CD1c-positive myeloid dendritic cell (primary cell): ENCODE data around the gene SPTBN2.

Source experiments
- DNase-seq: peaks from one replicate; pipeline ENCODE4 v3.0.0-alpha.2; 2016; ENCODE audit errors: extremely low spot score

The SPTBN2 gene

GRCh38 chr11:66728693-66729385, at the start of gene SPTBN2:
Gene SPTBN2, minus strand, starts transcription at chr11:66729216. Its CDS starts 7,976 bp downstream, at chr11:66721240.
- peak; percentile 18 for DNase-seq

- no peak for DNase-seq
Measured at GRCh38 chr11:66768818-66769217, 39.8 kb upstream of the SPTBN2 start.

DNA sequence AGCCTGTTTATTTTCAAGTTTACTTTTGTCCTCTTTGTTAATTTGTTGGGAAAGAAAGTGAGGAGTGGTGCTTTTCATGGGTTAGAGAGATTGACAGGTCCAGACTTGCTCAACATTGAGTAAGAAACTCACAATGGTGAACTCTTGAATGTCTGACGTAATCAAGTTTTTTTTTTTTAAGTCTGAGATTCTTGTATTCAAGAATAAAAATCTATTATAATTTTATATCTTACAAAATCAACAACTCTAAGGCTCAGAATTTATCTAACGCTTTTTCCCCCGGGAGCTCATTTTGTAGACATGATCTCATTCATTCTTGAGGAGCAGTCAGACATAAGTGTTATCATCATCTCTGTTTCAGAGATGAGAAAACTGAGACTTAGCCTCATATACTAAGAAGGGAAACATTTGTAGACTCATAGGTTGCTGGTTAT, 39.1 kb upstream of the SPTBN2 start:
- no peak for DNase-seq

DNA sequence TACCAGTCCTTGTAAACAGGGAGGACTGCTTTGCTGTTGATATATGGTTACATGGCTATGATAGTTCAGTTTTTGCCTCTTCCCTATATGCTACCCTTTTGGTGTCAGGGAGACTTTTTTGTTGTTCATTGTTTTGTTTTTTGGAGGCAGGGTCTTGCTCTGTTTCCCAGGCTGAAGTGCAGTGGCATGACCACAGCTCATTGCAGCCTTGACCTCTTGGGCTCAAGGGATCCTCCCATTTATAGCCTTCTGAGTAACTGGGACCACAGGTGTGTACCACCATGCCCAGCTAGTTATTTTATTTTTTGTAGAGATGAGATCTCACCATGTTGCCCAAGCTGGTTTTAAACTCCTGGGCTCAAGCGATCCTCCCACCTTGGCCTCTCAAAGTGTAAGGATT, 38.6 kb upstream of the SPTBN2 start:
- DNase-seq, result no peak

DNA sequence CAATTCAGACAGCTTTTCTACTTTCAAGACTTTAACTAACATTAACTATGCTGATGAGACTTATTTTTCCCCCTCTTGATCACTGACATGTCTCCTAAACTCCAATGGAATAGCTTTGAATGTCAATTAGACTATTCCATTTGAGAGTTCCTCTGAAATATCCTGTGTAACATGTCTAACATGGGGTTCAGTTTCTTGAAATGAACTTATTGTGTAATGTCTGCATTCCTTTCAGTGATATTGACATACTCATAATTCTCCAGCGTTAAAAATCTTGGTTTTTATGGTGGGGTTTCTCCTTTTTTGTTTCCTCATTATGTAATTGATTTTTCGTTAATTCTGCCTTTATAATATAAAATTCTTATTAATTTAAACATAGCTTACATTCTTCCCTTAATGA, 37.7 kb upstream of the SPTBN2 start:
- no peak for DNase-seq

GRCh38 chr11:66762088-66762487, 33.1 kb upstream of the SPTBN2 start:
- DNase-seq, result no peak

- no peak for DNase-seq
Measured at GRCh38 chr11:66752148-66752547, 23.1 kb upstream of the SPTBN2 start.

DNA sequence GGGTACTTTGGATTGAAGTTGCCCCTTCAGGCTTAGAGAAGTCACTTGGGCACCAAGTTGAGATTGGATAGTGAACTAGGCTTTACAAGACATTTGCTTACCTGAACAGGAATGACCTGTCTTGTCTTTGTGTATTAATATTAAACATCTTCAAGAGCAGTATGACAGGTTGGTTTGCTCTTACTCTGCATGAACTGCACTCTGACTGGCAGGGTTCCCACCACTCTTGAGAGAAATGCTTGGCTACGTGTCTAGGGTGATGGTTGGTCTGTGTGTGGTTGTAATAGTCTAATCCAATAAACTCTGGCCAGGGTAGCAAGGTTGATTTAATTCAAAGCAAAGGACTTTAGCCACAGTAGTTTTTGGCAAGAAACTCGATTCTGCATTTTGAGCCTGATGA, 20.1 kb upstream of the SPTBN2 start:
- DNase-seq, result no peak

DNA sequence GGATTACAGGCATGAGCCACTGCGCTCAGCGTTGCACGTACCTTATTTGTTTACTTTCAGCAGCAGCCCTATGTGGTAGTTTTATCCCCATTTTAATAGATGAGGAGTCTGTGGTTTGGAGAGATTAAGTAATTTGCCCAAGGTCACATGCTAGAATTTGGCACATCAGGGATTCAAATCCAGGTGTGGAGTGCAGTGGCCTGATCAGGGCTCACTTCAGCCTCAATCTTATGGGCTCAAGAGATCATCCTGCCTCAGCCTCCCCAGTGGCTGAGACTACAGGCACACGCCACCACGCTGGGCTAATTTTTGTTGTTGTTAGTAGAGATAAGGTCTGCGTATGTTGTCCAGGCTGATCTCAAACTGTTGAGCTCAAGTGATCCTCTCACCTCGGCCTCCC, 18.5 kb upstream of the SPTBN2 start:
- DNase-seq, result no peak

DNA sequence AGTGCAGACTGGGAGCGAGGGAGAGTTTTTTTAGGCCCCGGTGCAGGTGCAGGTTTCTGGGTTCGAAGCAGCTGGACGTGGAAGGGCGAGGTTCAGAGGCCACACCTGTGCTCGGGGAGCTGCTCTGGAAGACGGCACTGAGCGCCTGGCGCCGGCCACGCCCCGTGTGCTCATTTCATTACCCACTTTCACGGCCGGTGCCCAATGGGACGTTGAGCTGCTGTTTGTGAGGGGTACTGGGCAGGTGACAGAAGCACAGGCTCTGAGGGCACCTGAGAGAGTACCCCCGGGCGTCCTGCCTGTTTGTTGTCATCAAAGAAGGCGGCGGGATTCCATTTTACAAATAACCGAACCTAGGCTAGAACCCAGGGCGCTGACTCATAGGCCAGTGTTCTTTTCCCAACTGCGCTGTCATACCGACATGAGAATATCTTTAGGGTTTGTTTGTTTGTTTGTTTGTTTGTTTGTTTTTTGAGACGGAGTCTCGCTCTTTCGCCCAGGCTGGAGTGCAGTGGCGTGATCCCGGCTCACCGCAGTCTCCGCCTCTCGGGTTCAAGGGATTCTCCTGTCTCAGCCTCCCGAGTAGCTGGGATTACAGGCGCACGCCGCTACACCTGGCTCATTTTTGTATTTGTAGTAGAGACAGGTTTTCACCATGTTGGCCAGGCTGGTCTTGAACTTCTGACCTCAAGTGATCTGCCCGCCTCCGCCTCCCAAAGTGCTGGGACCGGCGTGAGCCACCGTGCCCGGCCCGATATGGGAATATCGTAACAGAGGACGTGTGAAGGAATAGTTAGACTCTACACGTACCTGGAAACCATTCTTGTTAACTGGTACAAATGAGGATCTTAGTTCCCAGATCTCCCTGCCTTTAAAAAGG, 16.6 kb upstream of the SPTBN2 start:
- DNase-seq, result no peak

DNA sequence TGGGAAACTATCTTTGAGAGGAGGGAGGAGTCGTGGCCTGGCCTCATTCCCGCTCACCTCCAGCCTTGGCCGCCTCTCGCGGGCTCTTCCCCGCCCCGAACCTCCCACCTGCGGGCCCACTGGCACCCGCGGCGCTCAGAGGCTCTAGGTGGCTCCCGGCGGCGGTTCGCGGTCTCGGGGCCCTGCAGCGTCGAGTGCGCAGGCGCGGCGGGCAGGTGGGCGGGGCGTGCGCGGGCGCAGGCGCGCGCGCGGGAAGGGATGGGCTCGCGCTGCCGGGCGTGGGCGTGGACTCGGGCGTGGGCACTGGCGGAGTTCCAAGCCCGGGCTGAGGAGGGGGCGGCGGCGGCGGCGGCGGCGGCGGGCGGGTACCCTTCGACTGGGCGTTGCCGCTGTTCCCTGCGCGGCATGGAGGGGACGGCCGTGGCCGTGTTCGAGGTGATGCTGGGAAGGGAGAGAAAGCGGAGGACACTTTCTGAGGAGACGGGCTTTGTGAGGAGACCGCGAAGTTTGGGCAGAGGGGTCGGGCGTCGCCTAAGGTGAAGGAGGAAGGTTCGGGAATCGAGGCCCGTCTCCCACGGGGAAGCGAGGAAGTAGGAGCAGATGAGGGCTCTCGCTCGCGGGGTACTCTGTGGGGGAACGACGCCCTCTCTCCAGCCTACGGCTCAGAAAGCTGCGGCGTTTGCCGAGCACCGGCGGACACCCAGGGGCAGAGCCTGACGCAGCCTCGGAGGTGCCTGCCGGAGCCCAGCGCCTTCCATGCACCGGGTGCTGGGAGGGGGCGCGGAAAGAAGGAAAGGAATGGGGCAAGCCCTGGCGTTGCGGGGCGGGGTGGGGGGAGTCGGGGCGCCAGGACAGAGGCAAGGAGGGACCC, 15.7 kb upstream of the SPTBN2 start:
- DNase-seq, result peak; percentile 90

- DNase-seq, result no peak
Measured at GRCh38 chr11:66743271-66743968, 14.4 kb upstream of the SPTBN2 start.

DNA sequence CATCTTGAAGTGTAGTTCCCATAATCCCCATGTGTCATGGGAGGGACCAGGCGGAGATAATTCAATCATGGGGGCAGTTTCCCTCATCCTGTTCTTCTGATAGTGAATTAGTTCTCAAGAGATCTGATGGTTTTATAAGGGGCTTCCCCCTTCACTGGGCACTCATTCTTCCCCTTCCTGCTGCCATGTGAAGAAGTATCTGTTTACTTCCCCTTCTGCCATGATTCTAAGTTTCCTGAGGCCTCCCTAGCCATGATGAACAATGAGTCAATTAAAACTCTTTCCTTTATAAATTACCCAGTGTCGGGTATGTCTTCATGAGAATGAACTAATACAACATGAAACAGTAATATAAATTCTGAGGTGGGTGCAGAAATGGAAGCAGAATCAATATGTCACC, 12.1 kb upstream of the SPTBN2 start:
- DNase-seq, result peak; percentile 13

GRCh38 chr11:66739983-66740382, 11.0 kb upstream of the SPTBN2 start:
- DNase-seq, result no peak

DNA sequence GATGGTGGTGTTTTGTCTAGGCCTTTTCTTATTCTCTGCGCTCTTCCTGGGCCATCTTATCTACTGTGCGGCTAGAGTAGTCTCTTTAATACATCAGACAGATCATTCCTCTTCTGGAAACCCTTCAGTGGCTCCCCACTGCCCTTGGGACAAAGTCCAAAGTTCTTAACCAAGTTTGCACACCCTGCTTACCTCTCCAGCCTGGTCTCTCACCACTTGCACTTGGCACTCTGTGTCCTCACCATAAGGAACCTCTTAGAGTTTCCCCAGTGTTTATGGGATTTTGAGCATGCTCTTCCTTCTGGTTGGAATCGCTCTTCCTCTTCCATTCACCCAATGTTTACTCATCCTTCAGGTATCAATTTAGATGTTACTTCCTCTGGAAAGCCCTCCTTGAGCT, 5.2 kb upstream of the SPTBN2 start:
- no peak for DNase-seq

GRCh38 chr11:66729447-66729846, 431 bp upstream of the SPTBN2 start:
- no peak for DNase-seq

- DNase-seq, result no peak
Measured at GRCh38 chr11:66728038-66728692, 851 bp downstream of the SPTBN2 start.

DNA sequence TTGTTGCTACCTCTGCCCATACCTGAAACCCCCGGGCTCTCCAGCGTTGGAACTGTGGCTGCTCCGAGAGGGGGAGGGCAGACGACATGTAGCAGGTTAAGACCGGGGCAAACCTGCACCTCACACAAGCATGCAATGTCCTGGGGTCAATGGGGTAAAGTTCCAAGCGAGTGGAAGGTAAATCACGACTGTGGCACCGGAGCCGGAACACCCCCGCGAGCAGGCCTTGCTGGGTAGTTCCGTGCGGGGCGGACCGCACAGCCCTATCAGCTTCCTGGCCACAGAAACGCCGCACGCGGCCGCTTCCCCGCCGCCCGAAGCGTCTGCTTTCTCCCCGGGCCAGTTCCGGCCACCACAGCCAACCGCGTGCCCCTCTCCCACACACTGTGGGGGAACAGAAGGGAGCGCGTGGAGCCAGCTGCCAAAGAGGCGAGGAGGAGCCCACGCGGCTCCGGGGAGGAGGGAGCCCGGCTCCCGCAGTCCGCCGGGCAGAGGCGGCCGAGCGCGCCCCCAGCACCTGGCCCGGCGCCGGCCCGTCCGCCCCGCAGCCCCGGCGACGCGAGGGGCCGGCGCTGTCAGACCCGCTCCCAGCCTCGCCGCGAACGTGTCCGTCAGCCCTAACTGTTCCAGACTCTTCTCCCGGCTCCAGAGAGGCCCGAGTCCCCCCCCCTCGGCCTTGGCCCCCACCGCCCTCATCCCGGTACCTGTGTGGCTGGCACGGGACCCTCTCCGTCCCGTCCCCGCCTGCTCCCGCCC, 1.6 kb downstream of the SPTBN2 start:
- DNase-seq, result peak; percentile 68

DNA sequence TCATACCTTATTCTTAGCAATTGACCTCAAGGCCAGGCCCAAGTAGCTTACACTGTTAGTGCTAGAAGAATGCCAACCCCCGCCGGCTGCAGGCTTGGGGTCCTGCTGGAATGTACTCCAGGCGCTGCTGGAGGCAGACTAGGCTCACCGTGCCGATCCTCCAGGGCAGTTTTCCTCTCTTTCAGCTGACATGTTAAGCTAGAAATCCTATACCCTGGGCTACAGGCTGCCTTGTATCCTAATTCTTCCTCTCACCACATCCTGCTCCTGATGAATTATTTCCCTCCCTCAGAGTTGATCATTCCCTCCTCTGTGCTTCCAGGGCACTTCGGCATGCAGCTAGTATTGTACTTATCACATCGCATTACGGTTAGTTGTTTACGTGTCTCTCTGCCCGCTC, 3.4 kb downstream of the SPTBN2 start:
- no peak for DNase-seq

DNA sequence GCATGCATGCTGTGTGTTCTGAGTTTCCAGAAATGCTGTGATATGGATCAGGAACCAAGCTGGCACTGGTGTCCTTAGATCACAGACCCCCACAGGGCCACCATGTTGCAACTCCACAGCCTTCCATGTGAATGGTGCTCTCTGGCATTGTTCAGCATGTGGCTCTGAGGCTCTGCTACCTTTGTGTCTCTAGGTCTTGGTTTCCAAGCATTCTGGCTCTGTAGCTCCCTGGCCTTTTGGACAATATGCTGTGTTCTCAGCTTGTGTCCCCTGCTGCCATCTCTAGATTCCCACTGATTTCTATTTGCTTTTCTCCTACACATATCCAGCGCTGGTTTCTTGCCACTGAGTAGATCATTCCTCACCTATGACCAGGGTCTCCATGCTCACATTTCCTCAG, 3.9 kb downstream of the SPTBN2 start:
- DNase-seq, result no peak
